HT1080 (cell line): ENCODE data around the gene MLXIP. TPM values are rescaled to one million over a fixed set of nuclear protein-coding genes. Genes with fewer than 3 reads are reported as not detected.
"Not testable (repeated sequence)": the region's sequence is repeated elsewhere in the genome, so short reads cannot be mapped to it uniquely, and the experiment has no call there.

Experiments
- DNase-seq: peaks from one replicate; pipeline ENCODE4 v3.0.0-alpha.2; 2015; ENCODE audit warnings: low read depth
- total RNA-seq: library from RNA; depleted of rRNA; stranded (reverse); fragments of >200 nt; shearing (Covaris generic); gene quantifications from 2 replicates; pipeline ENCODE4 v1.2.3, GENCODE V29; 2014

Gene MLXIP
- total RNA-seq, 1 experiment from 2014 or later = 10.9 TPM

DNA sequence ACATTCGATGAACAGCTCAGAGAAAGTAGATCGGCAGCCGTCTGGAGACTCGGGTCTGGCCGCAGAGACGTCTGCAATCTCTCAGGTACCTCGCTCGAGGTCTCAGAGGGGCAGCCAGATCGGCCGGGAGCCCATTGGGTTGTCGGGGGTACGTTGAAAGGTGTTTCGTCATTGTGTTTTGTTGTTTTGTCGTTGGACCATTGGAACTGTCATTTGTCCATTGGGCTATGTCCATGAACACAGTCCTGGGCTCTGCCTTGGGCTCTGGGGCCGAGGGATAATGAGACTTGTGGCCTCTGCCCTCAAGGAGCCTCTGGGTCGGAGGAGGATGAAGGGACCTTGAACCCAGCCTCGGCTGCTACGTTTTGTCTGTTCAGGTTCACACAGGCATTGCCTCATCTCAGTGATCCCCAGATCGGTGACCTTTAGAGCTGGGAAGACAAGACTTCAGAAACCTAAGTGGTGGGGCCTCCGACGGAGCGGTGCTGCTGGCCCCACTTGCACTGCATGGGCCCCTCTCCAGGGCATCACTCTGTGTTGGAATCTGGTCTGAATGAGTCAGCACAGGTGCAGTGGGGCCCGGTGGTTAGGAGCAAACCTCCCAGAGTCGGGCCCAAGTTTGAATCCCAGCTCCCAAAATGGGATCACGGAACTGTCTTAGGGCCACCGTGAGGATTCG lies 23.6 kb upstream of the MLXIP start:
- no peak for DNase-seq

DNA sequence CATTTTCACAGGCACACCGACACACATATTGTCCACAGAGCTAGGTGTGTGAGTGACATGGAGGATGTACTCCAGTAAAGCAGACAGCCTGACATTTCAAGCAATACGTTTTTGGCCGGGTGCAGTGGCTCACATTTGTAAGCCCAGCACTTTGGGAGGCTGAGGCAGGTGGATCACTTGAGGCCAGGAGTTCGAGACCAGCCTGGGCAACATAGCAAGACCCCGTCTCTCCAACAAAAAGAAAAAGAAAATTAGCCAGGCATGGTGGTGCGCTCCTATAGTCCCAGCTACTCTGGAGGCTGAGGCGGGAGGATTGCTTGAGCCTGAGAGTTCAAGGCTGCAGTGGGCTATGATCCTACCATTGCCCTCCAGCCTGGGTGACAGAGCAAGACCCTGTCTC lies 22.1 kb upstream of the MLXIP start:
- not testable (repeated sequence) for DNase-seq

DNA sequence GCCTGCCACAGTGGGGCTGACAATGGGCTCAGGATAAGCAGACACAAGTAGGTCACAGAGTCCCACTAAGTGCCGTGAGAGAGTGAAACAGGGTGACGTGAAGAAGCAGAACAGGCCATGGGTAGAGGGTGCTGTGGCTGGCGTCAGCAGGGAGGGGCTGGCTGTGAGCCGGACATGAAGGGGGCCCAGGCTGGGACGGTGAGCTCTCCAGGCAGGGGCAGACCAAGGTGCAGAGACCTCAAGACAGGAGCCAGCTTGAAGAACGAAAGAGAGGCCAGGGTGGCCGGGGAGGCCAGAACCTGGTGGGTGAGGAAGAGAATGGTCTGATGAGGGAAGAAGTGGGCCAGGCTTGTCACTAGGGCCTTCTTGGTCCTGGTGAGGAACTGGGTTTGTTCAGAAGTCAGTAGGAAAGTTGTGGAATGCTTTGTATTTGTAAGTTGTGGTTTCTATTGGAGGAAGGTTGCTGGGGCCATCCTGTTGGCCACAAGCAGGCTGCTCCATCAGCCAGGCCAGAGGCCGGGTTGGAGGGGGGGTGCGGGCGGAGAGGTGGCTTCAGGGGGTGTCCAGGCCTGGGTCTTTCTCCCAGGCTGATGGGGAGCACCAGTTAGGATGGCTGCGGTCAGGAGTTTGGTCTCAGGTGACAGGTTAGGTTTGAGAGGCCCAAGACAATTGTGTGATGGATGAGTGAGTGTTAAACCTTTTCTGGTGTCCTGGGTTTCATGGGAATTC lies 21.4 kb upstream of the MLXIP start:
- DNase-seq = no peak

DNA sequence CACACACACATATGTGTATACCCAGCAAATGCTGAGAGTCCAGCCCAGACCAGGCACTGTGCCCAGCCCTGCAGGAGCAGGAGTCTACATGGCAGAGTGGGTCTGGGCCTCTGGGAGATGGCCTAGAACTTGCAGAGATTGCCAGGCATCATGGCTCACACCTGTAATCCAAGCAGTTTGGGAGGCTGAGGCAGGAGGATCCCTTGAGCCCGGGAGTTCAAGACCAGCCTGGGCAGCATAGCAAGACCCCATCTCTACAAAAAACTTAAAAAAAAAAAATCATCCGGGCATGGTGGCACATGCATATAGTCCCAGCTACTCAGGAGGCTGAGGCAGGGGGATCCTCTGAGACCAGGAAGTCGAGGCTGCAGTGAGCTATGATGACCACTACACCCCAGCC lies 20.8 kb upstream of the MLXIP start:
- DNase-seq = no peak

DNA sequence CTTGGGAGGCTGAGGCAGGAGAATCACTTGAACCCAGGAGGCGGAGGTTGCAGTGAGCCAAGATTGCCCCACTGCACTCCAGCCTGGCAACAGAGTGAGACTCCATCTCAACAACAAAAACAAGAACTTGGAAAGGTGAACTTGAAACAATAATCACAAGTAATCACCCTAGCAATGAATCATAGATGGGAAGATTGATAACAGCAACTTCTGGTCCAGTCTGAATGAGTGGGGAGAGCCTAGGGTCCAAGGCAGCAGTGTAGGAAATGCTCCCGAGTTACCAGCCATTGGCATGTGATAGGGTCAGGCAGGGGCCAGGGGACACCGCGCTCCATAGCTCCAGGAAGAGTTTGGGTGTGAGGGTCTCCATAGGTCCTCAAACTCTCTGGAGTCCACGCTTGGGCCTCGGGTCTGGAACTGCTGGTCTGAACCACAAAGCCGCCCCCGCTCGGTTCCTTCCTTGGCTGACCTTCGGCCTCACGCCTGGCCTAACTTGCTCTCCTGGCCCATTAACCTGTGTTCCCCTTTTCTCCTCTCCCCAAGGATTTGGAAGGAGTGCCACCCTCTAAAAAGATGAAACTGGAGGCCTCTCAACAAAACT lies 19.9 kb upstream of the MLXIP start:
- DNase-seq = no peak

DNA sequence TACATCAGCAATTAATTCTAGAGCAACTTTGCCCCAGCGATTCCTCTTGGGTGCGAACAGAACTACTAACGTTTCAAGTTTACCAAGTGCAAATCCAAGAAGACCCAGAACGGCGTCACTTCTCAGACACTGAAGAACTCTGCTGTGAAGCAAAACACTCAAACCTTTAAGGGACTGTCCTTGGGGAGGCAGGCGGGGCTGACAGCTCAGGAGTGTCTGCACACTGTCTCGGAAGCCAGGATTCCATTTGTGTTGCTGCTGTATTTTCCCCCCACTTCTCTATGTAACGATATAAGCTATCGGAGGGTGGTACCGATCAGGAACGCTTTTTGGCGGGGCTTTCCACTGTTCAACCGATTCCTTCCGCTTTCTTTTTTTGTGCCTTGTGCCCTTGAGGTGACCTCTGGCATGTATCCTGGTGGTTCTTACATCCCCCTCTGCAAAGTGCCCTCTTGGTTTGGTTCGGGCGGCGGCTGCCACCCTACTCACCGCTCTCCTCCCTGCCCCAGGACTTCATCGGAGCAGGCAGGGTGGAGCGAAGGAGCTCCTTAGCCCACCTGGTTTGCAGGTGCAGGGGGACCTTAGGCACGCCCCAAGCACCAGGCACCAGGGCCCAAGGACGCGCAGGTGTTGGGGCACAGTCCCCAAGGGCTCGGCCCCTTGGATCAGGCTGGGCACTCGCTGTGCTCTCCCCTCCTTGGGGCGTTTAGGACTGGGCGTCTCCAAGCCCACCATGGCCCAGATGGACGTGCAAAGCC lies 19.2 kb upstream of the MLXIP start:
- DNase-seq = no peak

DNA sequence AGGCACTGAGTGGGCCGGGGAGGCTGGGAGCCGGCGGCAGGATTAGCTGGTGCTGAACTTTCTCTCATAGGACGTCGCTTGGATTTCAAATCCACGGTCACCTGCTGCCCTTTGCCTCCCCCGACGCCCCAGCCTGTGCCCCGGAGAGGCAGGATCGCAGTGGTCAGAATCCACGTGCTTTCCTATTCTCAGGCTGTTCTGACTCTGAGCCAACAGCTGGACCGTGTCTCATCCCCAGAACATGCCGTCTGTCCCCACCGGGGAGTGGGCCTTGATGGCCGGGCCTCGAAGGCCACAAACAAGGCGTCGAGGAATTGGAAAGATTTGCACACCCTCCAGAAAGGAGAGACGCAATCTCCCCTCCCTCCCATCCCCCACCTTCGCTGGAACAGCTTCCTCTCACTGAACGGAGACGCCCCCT lies 18.5 kb upstream of the MLXIP start:
- DNase-seq = no peak

DNA sequence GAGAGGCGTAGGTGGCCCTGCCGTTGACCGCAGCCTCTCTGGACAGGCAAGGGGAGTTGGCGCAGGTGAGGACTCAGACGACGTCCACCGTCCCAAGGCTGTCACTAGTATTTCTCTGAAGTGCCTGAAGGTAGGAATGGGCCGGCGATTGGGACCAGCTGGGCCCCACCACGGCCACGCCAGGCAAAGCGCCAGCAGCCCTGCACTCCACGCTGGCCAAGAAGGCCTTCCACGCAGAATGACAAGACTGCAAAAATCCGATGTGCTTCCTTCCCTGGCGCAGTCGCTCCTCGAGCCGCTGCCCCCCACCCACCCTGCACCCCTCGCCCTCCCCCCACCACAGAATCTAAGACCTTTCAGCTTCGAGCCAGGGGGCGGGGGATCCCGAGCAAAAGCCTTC lies 17.3 kb upstream of the MLXIP start:
- DNase-seq = no peak

DNA sequence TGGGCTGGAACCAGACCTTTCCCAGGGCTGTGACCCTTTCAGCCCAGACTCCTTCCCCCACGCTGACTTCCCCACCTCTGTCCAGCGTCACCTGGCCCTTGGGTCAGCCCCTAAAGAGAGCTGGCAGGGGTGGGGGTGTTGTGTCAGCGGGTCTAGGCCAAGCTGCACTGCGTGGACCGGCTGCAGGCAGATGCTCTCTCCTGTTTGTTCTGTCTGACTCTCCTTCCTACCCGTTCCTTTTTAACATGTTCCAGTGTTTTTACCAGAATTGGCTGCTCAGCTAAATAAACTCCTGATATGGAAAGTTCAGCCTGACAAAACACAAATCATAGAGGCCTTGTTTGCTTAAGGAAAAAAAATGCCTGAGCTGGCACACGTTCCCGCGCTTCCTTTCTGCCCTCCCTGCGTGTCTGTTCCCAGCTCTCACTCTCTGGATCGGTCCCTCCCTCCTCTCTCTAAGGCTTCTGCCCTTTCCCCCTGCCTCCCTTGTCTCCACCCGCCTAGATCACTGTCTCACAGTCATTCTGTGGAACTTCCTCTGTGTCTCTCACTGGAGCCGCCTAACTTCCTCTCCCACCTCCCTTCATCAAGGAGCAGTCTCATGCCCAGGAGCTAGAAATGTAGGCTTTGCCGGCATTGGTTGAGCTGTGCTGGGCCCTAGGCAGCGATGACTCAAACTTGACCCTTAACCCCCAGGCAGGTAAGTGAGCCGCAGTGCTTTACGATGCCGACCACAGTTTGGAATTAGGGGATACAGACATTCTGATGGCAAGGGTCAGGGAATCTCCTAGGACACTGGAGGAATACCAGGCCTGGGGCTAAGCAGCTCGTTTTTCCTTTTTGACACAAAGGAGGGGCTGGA lies 15.5 kb upstream of the MLXIP start:
- peak; percentile 86 for DNase-seq

DNA sequence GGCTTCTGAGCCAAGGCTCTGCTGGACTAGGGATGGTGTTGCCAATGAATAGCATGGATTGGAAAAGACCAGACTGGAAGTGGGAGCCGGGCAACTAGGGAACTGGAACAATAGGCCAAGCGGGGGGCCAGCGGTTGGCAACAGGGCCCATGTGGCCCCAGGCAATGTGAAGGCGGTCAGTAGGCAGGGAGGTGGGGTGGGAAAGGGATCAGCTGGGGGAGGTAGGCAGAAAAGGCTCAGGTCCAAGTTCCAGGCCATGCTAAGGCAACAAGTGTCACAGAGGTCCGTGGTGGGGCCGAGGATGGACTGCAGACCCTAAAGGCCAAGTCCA lies 14.9 kb upstream of the MLXIP start:
- no peak for DNase-seq

DNA sequence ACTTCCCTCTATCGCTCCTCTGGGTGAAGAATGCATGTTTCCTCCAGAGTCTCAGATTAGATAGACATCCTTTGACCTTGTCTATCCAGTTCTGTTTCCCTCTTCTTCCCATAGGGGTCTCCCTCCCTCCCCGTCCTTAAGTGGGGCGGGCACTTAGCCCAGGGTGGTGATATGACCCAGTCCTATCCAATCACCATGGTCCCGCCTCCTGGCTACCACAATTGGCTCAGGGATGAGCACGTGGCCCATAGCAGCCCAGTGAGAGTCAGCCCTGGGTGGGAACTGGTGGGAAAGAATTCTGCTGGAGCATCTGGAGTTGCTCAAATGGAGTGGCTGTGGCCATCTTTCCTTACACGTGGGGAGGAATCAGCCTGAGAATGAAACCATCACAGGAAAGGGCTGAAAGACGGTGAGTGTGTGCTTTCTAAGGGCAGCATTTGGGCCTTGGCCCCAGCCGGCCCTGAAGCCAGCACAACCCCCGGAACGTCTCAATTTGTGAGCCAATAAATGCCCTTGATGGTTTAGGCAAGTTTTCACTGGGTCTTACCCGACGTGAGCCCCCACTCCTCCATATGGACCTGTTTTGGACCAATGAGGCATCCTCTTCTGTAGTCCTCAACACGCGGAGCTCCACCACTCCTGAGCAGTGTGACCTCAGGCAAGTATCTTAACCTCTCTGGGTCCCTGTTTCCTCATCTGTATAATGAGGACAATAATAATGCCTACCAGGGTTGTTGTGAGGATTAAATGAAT lies 14.4 kb upstream of the MLXIP start:
- DNase-seq = peak; percentile 99

DNA sequence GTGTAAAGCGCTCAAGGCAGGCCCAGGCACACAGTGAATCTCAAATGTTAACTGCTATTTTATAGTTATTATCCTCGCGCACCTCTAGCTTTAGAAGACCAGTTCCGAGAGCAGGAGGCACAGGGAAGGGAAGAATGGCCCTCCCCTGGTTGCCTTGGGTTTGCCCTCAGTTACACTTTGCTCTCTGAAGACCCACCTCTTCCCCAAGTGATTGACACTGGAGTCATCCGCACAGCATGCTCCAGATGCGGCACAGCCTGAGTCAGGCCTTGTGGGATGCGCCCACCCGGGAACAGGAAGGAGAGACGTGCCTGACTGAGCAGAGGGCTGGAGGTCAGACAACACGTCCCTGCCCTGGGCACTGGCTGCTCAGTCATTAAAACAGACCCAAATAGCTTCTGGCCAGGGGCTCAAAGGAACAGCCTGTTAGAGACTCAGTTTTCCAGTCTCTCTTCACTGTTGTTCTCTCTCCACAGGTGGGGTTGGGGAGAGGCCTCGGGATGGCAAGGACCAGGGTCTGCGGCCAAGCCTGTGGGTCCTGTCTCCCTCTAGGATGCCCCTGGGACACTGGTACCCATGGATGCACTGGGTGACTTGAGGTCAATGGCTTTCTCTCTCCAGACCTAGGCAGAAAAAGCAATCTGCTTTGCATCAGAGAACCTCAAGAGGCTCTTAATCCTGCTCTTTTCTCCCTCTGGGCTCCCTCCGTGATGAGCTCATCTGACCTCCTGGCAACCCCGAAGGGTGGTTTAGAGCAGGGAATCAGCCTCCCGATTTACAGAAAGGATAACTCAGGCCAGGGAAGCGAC lies 13.6 kb upstream of the MLXIP start:
- DNase-seq = peak; percentile 93

DNA sequence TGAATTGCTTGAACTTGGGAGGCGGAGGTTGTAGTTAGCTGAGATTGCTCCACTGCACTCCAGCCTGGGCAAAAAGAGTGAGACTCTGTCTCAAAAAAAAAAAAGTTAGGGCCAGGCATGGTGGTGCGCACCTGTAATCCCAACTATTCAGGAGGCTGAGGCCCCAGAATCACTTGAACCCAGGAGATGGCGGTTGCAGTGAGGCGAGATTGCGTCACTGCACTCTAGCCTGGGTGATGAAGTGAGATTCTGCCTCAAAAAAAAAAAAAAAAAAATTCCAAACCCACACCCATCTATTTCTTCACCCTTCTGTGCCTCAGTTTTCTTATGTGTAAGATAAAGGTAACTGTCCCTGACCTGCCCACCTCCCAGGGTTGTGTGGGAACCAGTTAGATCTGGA lies 11.0 kb upstream of the MLXIP start:
- no peak for DNase-seq

DNA sequence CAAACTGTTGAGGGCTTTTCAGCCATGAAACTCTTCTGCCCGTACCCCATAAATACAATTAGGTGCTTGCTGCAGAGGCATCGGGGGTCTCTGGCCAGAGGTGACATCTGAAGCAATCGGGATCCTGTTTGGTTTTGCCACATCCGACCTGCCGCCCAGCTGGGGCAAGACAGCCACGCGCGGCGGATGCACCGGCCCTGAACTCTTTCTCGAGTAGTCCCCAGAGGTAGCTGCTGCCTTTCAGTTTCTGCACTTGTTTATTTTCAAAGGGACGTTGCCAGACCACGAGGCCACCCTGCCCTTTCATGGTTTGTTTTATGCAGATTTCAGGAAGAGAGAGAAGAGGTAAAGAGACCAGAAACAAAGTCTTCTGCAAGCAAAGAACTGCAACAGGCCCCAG lies 10.6 kb upstream of the MLXIP start:
- DNase-seq = no peak

DNA sequence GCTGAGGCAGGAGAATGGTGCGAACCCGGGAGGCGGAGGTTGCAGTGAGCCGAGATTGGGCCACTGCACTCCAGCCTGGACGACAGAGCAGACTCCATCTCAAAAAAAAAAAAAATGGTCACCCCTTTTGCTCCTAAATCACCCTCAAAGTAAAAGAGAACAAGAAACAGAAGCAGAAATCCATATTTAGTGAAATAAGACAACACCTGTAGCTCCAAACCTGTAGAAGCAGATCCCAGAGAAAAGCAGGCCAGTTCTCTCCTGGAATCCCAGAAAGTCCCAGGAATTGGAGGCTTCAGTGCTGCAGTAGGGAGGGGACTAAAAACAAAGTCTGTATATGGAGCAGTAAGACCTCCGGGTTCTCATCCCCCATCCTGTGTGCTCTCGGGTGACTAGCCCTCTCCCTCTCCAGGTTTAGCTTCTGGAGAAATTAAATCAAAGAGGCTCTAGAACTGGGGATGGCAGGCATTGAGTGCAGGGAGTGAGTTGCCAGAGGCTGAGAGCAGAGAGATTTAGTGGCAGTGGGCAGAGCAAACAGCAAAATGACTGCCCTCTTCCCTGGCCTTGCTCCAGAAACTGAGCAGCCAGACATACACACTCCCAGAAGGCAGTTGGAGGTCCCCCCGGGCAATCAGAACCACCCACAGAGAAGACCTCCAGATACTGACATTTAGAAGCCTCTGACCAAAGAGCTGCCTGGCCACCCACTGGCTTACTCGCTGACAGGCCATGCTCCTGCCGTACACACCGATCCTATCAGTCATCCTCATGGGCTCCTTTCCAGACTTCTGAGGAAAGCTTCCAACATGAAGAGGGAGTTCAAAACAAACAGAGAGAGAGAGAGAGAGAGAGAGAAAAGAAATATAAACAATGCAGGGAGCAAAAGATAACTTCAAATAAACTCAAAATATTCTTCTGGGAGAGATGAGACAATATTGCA lies 6.3 kb upstream of the MLXIP start:
- peak; percentile 77 for DNase-seq

DNA sequence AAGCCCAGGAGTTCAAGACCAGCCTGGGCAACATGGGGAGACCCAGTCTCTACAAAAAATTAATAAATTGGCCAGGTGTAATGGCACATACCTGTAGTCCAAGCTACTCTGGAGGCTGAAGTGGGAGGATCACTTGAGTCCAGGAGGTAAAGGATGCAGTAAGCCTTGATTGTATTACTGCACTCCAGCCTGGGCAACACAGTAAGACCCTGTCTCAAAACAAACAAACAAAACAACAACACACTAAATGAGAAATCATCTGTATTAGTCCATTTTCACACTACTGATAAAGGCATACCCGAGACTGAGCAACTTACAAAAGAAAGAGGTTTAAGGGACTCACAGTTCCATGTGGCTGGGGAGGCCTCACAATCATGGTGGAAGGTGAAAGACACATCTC lies 4.7 kb upstream of the MLXIP start:
- DNase-seq = no peak

DNA sequence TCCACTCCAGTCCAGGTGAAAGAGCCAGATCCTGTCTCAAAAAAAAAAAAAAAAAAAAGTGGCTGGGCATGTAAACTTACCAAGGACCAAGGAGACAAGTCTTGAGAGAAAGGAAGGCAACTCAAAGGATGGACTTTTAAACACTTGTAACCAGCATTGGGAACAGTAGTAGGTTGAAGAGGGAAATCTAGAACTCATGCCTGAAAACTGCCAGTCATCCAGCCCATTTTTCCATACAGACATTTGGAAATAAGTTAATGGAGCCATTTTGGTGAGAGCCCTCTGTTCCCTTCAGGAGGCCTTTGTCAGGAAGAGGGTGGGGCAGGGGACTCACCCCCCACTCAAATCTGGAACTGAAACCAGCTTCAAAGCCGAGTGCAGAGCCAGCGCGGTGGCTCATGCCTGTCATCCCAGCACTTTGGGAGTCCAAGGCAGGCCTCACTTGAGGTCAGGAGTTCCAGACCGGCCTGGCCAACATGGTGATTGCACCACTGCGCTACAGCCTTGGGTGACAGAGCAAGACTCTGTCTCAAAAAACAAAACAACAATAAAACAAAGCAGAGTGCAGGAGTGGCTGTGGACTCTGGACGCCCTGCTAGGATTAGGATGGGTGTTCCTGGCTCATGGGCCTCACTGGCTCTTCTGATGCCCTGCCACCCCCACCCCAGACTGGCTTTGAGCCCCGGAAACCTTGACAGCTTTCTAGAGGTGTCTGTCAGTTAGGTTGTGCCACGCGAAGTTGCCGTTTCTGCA lies 1.6 kb upstream of the MLXIP start:
- no peak for DNase-seq

DNA sequence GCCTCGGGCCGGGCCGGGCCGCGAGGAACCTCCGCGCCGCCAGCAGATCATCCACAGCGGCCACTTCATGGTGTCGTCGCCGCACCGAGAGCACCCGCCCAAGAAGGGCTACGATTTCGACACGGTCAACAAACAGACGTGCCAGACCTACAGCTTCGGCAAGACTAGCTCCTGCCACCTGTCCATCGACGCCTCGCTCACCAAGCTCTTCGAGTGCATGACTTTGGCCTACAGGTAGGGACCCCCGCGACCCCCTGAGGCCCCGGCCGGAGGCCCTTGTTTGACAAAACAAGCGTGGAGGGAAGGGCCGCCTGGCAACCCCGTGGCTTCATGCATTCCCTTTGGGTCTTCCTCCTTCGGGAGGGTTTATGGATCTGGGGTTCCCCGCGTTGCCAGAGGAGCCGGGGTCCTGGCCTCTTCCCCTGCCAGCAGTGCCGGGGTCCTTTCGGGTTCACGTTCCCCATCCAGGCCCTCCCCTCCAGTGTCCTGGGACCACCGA lies 526 bp downstream of the MLXIP start:
- no peak for DNase-seq
